Activated naive CD4-positive, alpha-beta T cell treated with anti-CD3 and anti-CD28 coated beads, Interleukin-2, amount 50 U/mL, for 24 hours (primary cell): Measurements from ENCODE around the gene TAPBP.

ENCODE experiments used
- H3K27ac Mint-ChIP-seq: one replicate; pipeline ENCODE4 v1.8.0; 2021; ENCODE audit warnings: mild to moderate bottlenecking, mixed read lengths
- H3K27me3 Mint-ChIP-seq: one replicate; pipeline ENCODE4 v1.8.0; 2021; ENCODE audit warnings: mixed read lengths
- H3K36me3 Mint-ChIP-seq: one replicate; pipeline ENCODE4 v1.8.0; 2021; ENCODE audit warnings: mixed read lengths
- H3K4me1 Mint-ChIP-seq: one replicate; pipeline ENCODE4 v1.8.0; 2021; ENCODE audit warnings: mixed read lengths
- H3K4me3 Mint-ChIP-seq: one replicate; pipeline ENCODE4 v1.8.0; 2021; ENCODE audit warnings: mild to moderate bottlenecking, mixed read lengths
- H3K9me3 Mint-ChIP-seq: one replicate; pipeline ENCODE4 v1.8.0; 2021; ENCODE audit warnings: mixed read lengths

The TAPBP gene

DNA sequence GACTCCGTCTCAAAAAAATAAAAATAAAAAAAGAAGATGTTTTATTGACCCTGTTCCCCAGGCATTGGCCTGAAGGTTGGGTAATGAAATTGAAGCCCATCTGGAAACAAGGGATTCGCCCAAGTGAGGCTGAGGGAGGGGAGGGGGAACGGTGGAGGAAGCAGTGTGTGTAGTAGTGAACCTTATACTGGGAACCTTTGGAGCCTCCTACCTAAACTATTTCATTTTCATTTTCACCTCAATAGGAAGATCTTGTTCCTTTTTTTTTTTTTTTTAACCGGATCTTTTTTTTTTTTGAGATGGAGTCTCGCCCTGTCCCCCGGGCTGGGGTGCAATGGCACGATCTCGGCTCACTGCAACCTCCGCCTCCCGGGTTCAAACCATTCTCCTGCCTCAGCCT is 16.9 kb upstream of the TAPBP start:
- H3K27ac Mint-ChIP-seq: no peak overlapping the region
- no peaks in the 10 kb centered on the region for H3K9me3 Mint-ChIP-seq
- no peaks in the 10 kb centered on the region for H3K36me3 Mint-ChIP-seq
- peaks cover 17% of the 10 kb centered on the region for H3K4me1 Mint-ChIP-seq
- H3K27me3 Mint-ChIP-seq: no peaks in the 10 kb centered on the region
- no peak overlapping the region for H3K4me3 Mint-ChIP-seq

DNA sequence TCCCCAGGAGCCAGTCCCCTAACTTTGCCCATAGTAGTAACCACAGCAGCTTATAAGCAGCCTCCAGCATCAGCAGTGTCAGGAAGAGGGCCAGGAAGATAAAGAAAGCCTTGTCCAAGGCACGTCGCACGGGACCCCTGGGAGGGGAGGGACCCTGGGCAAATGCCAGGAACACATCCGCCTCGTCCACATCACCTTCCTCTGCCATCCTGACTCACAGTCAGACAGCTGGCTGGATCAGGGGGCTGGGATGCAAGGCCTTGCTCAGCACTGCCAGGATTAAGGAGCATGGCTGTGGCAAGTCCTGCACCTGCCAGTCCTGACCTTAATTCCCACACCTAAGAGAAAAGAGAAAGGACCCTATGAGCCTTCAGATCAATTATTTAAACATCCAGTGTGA is 15.2 kb upstream of the TAPBP start:
- H3K27me3 Mint-ChIP-seq: no peaks in the 10 kb centered on the region
- H3K36me3 Mint-ChIP-seq: no peaks in the 10 kb centered on the region
- peaks cover 18% of the 10 kb centered on the region for H3K4me1 Mint-ChIP-seq
- no peak overlapping the region for H3K4me3 Mint-ChIP-seq
- H3K27ac Mint-ChIP-seq: no peak overlapping the region
- H3K9me3 Mint-ChIP-seq: no peaks in the 10 kb centered on the region

DNA sequence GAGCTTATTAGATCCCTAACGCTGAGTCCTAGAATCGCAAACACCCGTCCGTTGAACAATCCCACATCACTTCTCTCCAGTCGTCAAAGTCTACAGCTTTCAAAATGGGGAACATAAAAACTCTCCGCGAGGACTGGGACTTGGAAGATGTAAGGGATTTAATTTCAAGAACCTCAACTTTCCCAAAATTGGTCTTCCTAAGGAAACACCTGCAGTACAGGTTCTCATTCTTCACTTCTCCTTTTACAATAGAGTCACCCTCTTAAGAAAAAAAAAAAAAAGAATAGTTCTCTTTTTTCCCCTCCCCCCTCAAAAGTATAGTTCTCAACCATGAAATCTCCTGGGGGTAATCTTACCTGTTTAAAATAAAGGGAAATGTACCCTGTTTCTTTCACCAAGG is 10.2 kb upstream of the TAPBP start:
- Mint-ChIP-seq H3K9me3 (no peaks in the 10 kb centered on the region), H3K4me1 (peaks cover 47% of the 10 kb centered on the region), H3K27ac (no peak overlapping the region), H3K36me3 (peaks cover 18% of the 10 kb centered on the region), H3K27me3 (no peaks in the 10 kb centered on the region), H3K4me3 (peak overlapping the region; percentile 95)

DNA sequence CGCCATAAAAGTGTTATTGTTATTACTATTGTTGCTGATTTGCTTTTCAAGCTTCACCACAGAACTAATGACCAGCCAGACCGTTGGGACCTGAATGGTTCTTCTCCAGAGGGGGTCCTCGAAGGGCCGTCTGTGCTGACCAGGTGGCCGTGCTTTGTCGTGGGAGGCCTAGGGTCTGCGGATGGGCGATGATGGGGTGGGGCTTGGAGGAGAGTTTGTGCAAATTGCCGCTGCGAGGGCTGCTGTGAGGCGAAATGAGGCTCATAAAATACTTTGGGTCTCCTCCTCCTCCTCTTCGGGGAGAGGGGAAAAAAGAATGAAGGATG is 9.7 kb upstream of the TAPBP start:
- Mint-ChIP-seq H3K27ac (peak overlapping the region; percentile 96), H3K4me1 (peaks cover 52% of the 10 kb centered on the region), H3K9me3 (no peaks in the 10 kb centered on the region), H3K4me3 (peak overlapping the region; percentile 95), H3K27me3 (no peaks in the 10 kb centered on the region), H3K36me3 (peaks cover 20% of the 10 kb centered on the region)

DNA sequence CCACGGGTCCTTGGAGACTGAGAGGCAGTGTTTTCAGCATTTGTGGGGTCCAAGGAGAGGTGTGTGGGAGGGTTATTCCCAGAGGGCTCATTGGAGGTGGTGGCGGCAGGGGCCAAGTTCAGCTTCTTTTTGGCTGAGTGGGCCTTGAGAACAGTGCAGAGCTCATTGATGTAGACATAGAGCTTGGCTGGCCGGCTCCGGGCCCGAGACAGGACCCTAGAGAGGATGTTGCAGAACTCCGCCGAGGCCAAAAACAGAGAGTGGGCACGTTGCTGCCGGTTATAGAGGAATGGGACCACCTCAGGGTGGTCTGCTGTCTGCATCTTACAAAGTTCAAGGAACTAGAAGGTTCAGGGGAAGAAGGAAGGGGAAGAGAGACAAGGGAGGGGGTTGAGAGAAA is 7.3 kb upstream of the TAPBP start:
- Mint-ChIP-seq H3K4me3 (peak overlapping the region; percentile 95), H3K36me3 (peaks cover 22% of the 10 kb centered on the region)

DNA sequence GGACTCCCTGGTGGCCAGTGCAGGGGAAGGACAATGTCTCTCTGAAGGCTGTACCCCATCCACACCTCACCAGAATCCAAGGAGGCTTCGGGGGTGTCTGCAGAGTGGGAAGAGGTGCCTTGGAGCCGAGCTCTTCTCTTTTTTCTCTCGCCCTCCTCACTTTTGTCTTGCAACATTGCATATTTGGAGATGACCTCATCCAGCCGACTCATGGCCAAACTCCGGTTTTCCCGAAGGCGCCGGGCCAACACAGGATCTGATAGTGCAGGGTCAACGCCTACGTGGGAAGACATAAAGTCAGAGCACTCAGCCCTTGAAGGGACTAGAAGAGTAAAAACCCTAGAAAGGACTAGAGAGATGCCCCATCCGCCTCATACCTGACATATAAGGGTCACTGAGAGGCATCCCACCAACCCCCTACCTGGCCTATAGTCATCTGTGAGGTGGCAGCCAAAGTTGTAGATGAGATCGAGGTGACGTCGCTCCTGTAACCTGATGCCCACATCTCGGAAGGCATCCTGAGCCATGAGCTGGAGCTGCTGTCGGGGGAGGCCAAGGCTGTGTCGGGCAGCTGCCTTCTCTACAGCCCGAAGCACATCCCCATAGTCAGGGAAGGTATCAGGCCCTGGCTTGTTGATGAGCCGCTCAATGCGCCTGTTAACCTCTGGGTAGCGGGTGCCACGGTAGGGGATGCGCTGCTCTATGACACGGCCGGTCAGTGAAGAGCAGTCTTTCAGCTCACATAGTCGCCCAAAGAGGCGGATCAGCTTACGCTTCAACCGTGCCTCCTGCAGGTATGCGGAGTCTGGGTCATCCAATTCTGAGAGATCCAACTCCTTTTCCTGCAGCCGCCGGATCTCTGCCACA is 6.7 kb upstream of the TAPBP start:
- Mint-ChIP-seq H3K27me3 (no peaks in the 10 kb centered on the region), H3K36me3 (peaks cover 22% of the 10 kb centered on the region), H3K4me3 (peak overlapping the region; percentile 95)

More for the DNA sequence above, 7.3 kb upstream of the TAPBP start:
- no peaks in the 10 kb centered on the region for H3K9me3 Mint-ChIP-seq
- H3K27ac Mint-ChIP-seq: peak overlapping the region; percentile 87
- H3K27me3 Mint-ChIP-seq: no peaks in the 10 kb centered on the region
- H3K4me1 Mint-ChIP-seq: peaks cover 73% of the 10 kb centered on the region

DNA sequence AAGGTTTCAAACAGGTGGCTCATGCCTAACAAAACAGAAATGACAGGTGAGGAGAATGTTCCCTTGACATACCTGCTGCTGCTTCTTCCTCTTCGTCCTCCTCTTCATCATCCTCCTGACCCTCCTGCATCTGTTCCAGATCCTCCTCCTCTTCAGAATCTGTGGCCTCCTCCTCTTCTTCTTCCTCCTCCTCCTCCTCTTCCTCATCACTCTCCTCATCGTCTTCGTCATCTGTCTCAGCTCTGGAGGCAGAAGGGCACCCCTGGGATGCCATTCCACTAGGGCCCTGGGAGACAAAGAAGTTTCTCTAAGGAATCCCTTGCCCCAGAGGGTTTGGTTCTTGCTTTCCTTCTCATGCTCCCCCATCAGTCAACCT is 6.0 kb upstream of the TAPBP start:
- peak overlapping the region; percentile 26 for H3K27ac Mint-ChIP-seq
- no peaks in the 10 kb centered on the region for H3K27me3 Mint-ChIP-seq
- peaks cover 86% of the 10 kb centered on the region for H3K4me1 Mint-ChIP-seq
- H3K36me3 Mint-ChIP-seq: peaks cover 22% of the 10 kb centered on the region
- no peaks in the 10 kb centered on the region for H3K9me3 Mint-ChIP-seq
- H3K4me3 Mint-ChIP-seq: peak overlapping the region; percentile 95

More for the DNA sequence above, 6.7 kb upstream of the TAPBP start:
- H3K27ac Mint-ChIP-seq: no peak overlapping the region
- H3K9me3 Mint-ChIP-seq: no peaks in the 10 kb centered on the region
- H3K4me1 Mint-ChIP-seq: peaks cover 80% of the 10 kb centered on the region

DNA sequence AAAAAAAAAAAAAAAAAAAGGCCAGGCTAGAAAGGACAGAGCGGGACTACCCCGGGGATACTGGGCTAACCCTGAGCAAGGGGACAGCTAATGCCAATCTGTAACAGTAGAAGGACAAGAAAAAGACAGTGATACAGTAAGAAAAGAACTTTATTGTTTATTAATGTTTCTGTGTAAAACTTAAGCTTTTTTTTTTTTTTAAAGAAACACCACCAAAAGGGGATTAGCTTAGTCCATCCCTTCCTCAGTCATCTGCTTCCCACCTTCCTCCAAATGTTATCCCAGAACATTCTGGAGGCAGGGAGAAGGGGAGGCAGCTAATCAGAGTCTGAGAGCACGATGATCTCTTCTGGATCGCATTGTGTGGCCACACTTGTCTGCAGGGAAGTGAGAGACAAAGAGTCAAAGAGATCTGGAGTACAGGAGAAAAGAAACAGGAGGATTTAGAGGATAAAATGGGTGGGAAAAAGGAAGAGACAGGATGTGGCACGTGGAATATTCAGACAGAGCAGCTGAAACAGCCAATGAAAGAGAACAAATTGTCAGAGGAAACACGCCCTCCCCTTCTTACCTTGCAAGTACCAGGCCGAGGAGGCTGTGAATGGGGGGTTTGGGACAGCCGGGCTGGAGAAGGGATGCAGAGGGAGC is 4.7 kb upstream of the TAPBP start:
- Mint-ChIP-seq H3K36me3 (peaks cover 22% of the 10 kb centered on the region), H3K27ac (peak overlapping the region; percentile 96), H3K9me3 (no peaks in the 10 kb centered on the region), H3K4me1 (peaks cover 82% of the 10 kb centered on the region), H3K4me3 (peak overlapping the region; percentile 95), H3K27me3 (no peaks in the 10 kb centered on the region)

DNA sequence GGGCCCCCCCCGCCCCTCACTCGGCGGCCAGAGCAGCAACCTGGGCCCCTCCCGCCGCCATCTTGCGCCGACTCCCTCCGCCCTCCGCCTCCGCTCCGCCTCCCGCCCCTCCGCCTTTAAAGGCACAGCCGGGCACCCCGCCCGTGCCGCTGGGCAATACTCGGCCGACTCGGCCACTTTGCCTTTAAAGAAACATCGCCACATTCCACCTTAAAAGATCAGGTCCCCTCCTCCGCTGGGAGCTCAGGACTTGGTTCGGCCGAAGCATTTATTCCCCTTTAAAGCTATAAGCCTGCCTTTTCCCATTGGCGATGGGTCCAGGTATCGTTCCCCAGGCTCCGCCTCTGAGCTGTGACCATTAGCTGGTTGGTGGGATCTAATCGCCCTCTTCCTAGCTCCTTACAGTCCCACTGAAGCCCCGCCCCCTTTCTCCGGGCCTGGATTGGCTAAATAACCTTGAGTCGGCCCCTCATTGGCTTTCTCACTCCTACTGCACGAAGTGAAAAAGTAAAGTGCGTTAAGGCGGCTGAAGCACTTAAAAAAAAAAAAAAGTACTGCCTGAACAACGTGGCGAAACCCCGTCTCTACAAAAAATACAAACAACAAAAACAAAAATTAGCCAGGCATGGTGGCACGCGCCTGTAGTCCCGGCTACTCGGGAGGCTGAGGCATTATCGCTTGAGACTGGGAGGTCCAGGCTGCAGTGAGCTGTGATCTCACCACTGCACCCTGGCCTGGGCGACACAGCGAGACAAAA is 4.0 kb upstream of the TAPBP start, which contains the start of gene ZBTB22:
Gene ZBTB22, minus strand, starts transcription at position 76 of the 757 bp plus-strand sequence. CDS start 828 bp downstream, outside the sequence.
- Mint-ChIP-seq H3K4me1 (peaks cover 79% of the 10 kb centered on the region), H3K36me3 (peaks cover 24% of the 10 kb centered on the region), H3K27me3 (no peaks in the 10 kb centered on the region), H3K27ac (peak within 1 kb of the TSS; percentile 96), H3K9me3 (no peaks in the 10 kb centered on the region), H3K4me3 (peak within 1 kb of the TSS; percentile 95)

DNA sequence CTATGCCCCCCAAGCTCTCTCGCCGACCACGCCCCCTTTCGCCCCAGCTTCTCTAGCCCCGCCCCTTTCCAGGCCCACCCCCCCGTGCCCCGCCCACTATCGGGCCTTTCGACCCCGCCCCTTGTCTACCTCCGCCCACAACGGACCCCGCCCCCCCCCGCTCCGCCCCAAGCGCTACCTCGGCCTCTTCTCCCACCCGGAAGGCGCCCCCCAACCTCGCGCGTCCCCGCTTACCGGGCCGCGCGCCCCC is 3.5 kb upstream of the TAPBP start:
- Mint-ChIP-seq H3K27me3 (no peaks in the 10 kb centered on the region), H3K9me3 (no peaks in the 10 kb centered on the region), H3K4me1 (peaks cover 76% of the 10 kb centered on the region), H3K4me3 (peak overlapping the region; percentile 78), H3K27ac (peak overlapping the region; percentile 55), H3K36me3 (peaks cover 27% of the 10 kb centered on the region)

DNA sequence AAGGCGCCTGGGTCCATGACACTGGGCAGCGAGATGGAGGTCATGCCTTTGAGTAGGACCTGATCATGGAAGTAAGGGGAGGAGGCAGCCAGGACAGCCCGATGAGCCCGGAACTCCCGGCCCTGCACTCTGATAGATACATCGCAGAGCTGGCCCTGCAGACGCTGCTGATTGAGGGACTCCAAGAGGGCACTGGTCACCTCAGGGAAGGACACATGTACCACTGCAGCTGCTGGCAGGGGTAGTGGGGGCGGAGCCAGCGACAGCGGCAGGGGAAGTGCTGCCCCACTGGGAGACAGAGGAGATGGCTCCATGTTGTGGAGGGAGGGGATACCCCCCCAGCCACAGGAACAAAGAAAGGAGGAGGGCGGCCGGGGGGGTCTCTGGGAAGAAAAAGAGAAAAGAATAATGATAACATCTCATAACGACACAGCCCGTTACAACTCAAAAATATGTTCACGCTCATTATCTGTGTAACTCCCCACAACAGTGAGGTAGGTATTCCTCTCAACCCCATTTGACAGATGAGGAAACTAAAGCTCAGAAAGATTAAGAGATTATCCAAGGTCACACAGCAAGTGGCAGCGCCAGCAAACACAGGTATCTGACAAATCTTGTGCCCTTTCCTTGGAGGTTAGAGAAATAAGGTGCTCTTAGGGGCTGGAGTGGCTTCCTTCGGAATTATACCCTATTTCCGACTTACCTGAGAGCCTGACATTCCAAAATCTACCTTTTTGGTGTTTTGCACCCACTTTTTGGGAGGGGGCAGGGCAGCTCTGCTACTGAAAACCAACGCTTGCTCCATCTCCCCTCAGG is 2.9 kb upstream of the TAPBP start:
- H3K27me3 Mint-ChIP-seq: no peaks in the 10 kb centered on the region
- peak overlapping the region; percentile 78 for H3K4me3 Mint-ChIP-seq
- peak overlapping the region; percentile 73 for H3K27ac Mint-ChIP-seq
- peaks cover 74% of the 10 kb centered on the region for H3K4me1 Mint-ChIP-seq
- H3K36me3 Mint-ChIP-seq: peaks cover 24% of the 10 kb centered on the region
- no peaks in the 10 kb centered on the region for H3K9me3 Mint-ChIP-seq

DNA sequence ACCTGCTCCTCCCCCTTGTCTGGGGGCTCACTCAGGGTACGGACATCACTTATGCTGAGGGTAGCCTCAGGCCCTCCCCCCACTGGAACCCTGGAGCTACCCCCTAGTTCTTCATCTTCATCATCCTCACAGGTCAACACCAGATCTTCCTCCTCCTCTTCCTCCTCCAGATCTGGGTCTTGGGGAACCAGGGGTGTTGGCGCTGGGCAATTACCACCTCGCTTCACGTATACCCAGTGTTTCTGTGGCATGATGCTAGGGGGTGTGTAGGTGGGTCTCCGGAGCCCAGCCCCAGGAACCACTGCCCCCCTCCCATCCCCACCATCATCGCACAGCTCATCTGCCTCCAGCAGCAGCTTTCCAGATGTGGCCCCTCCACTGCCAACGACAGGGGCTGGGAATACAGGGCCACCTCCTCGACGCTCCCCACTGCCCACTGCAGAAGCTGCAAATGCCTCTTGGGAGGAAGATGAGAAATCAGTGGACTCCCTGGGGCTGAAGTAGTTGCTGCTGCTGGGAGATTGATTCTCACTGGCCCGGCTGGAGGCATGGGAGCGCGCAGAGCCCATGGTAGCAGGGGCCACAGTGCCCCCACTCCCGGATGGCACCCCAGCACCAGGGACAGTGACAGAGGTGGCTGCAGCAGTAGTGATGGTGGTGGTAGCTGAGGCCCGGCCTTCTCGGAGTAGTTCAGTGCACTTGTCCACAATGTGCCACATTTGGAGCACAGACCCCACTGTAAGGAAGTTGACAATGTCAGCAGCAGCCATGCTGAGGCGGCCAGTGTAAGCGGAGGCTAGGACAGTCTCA is 2.1 kb upstream of the TAPBP start:
- Mint-ChIP-seq H3K4me1 (peaks cover 70% of the 10 kb centered on the region), H3K27ac (peak overlapping the region; percentile 73), H3K36me3 (peaks cover 25% of the 10 kb centered on the region), H3K4me3 (peak overlapping the region; percentile 78), H3K27me3 (no peaks in the 10 kb centered on the region), H3K9me3 (no peaks in the 10 kb centered on the region)

DNA sequence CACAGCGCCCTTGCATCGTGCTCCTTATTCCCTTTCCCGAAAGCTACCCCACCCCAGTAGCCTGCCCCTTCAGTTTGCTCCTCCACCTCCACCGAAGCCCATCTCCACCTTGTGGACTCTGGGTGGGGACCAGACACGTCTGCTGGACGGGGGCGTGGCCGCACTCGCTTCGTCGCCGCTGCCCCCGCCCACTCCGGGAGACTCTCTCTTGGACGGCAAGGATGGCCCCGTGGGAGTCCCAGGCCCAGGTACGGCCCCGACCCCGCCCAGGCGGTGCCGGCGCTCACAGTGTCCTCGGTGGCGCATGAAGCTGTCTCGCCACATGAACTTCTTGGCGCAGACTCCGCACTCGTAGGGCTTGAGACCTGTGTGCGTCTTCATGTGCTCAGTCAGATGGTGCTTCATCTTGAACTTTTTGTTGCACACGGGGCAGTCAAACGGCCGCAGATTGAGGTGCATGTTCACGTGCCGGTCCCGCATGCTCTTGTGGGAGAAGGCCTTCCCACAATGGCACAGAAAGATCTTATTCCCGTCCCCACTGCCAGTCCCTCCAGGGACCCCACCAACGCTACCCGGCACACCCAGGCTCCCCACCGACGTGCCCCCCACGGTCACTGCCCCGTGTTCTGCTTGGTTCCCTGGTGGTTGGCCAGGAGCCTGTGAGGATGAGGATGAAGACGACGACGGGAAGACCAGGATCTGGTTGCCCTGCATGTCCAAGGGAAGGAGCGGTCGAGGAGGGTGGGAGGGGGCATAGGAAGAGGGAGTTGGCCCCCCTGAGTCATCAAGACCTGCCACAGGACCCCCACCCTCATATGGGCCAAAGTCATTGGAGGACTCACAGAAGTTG is 1.3 kb upstream of the TAPBP start:
- Mint-ChIP-seq H3K27me3 (no peaks in the 10 kb centered on the region), H3K4me3 (peak overlapping the region; percentile 97), H3K4me1 (peaks cover 66% of the 10 kb centered on the region), H3K27ac (peak overlapping the region; percentile 96), H3K9me3 (no peaks in the 10 kb centered on the region), H3K36me3 (peaks cover 24% of the 10 kb centered on the region)

DNA sequence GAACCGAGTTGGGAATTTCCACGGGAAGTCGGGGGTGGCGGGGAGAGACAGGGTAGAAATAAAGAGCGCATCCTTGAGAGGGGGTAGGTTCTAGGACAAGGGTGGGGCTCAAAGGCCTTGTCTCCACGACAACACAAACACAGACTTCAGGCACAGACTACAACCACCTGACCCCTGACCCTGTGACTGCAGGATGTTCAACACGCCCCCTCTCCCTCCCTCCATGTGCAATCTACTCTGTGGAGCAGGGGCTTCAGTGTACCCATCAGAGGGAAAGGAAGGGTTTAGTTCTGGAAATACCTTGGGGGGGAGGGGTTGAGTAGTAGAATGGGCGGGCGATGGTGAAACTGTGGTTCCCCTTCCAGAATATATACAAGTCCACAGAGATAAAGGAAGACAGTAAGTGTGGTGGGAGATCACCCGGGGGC is 651 bp upstream of the TAPBP start:
- H3K36me3 Mint-ChIP-seq: peaks cover 19% of the 10 kb centered on the region
- H3K4me3 Mint-ChIP-seq: peak overlapping the region; percentile 97
- no peaks in the 10 kb centered on the region for H3K9me3 Mint-ChIP-seq
- H3K4me1 Mint-ChIP-seq: peaks cover 60% of the 10 kb centered on the region
- H3K27me3 Mint-ChIP-seq: no peaks in the 10 kb centered on the region
- peak overlapping the region; percentile 96 for H3K27ac Mint-ChIP-seq
